K562 (cell line): Measurements from ENCODE around the gene ECSCR. TPM values are rescaled to one million over a fixed set of nuclear protein-coding genes. Genes with fewer than 3 reads are reported as not detected.

Source experiments
- ATAC-seq: fragments of 200-7000 bp; cut with Tn5 transposase; 3 replicates; pipeline ENCODE4 v1.9.1; 2020; ENCODE audit warnings: moderate library complexity
- BruUV-seq: library from RNA; stranded (reverse); fragments of 400-500 nt; replicated peaks from 2 replicates; lab custom pipeline; 2021; lab: Mats Ljungman, UMichigan
- CTCF ChIA-PET: fragments of 300-600 bp; formaldehyde crosslinking; extraction: SDS; loops from one replicate; lab custom pipeline; 2021; ENCODE audit warnings: low intra/inter-chr PET ratio; lab: Yijun Ruan, JAX
- POLR2A ChIA-PET: fragments of 300-600, 350-650 bp; sonication (Branson Sonifier 250); formaldehyde crosslinking; extraction: SDS; loops from one replicate; lab custom pipeline; 2021; ENCODE audit warnings: antibody characterized with exemption, inconsistent platforms; lab: Yijun Ruan, JAX
- DNase-seq, 4 experiments: peaks; one replicate each; pipeline versions ENCODE4 v3.0.0 to v3.0.0-alpha.2; 2011 to 2018; ENCODE audit warnings: low spot score in 3 of 4, mixed read lengths in 3 of 4; ENCODE audit errors: extremely low read depth in 1 of 4
- FAIRE-seq: peaks from 2 replicates; lab custom pipeline; 2011; peaks lifted over from hg19 to GRCh38; lab: Jason Lieb, UNC
- H2AFZ ChIP-seq: 2 replicates; pipeline ENCODE4 v1.6.0; 2011; ENCODE audit warnings: low read depth, low read length, control low read depth, inconsistent platforms
- H3K27ac ChIP-seq: fragments of 200-600 bp; 3 replicates; pipeline ENCODE4 v1.8.0; 2011; ENCODE audit warnings: low read depth, mild to moderate bottlenecking, control low read depth, inconsistent platforms, low read length, moderate library complexity, mixed read lengths; ENCODE audit errors: extremely low read depth
- H3K27me3 ChIP-seq, 2 experiments: fragments of 300-600 bp in 1 of 2; 2 replicates in 1 of 2; 3 replicates in 1 of 2; pipeline versions ENCODE4 v1.6.0 to v1.8.0; 2011; ENCODE audit warnings: inconsistent platforms in 2 of 2, low read length in 2 of 2, mild to moderate bottlenecking in 1 of 2, mixed read lengths in 1 of 2, moderate library complexity in 1 of 2; ENCODE audit not compliant: control insufficient read depth in 2 of 2, insufficient read depth in 2 of 2
- H3K36me3 ChIP-seq: fragments of 300-600 bp; 3 replicates; pipeline ENCODE4 v1.8.0; 2011; ENCODE audit warnings: mild to moderate bottlenecking, low read length, inconsistent platforms; ENCODE audit not compliant: control insufficient read depth, insufficient read depth
- H3K4me1 ChIP-seq, 2 experiments: fragments of 200-600 bp in 1 of 2; replicated peaks in 1 of 2; 2 replicates in 1 of 2; 3 replicates in 1 of 2; pipeline versions ENCODE4 v1.5.1 to v1.8.0; 2011; ENCODE audit warnings: inconsistent platforms in 2 of 2, low read length in 2 of 2, mild to moderate bottlenecking in 1 of 2, mixed read lengths in 1 of 2, moderate library complexity in 1 of 2; ENCODE audit not compliant: control insufficient read depth in 2 of 2, insufficient read depth in 2 of 2
- H3K4me2 ChIP-seq: 2 replicates; pipeline ENCODE4 v1.6.1; 2011; ENCODE audit warnings: low read length, control low read depth, inconsistent platforms, mixed read lengths; ENCODE audit not compliant: insufficient read depth
- H3K4me3 ChIP-seq: fragments of 200-600 bp; sonication (generic), shearing (Covaris generic); 2 replicates; pipeline ENCODE4 v1.5.1; 2016; ENCODE audit warnings: control low read depth, inconsistent platforms
- H3K79me2 ChIP-seq: fragments of 200-600 bp; 3 replicates; pipeline ENCODE4 v1.8.0; 2011; ENCODE audit warnings: low read length, inconsistent platforms; ENCODE audit not compliant: control insufficient read depth, insufficient read depth
- H3K9ac ChIP-seq, 2 experiments: 2 replicates each; pipeline versions ENCODE4 v1.6.0 to v1.6.1; 2011; ENCODE audit warnings: low read depth in 2 of 2, low read length in 2 of 2, control low read depth in 1 of 2, inconsistent platforms in 1 of 2, mild to moderate bottlenecking in 1 of 2, mixed read lengths in 1 of 2; ENCODE audit not compliant: insufficient read depth in 1 of 2
- H3K9me1 ChIP-seq: one replicate; pipeline ENCODE4 v1.6.0; 2011; ENCODE audit warnings: inconsistent platforms, mild to moderate bottlenecking, low read length, moderate library complexity; ENCODE audit not compliant: control insufficient read depth, insufficient read depth
- H3K9me3 ChIP-seq: replicated peaks from 2 replicates; pipeline ENCODE4 v1.5.1; 2011; ENCODE audit warnings: low read depth, low read length, inconsistent platforms; ENCODE audit not compliant: control insufficient read depth, insufficient read depth
- H4K20me1 ChIP-seq: replicated peaks from 2 replicates; pipeline ENCODE4 v1.6.1; 2011; ENCODE audit warnings: low read length, inconsistent platforms, mixed read lengths; ENCODE audit not compliant: control insufficient read depth, insufficient read depth
- NCOA6 ChIP-seq: fragments of 450-650 bp; IDR thresholded peaks from 2 replicates; pipeline ENCODE4 v1.6.1; 2017; ENCODE audit warnings: mild to moderate bottlenecking
- WGBS: fragments of 100-300 bp; shearing (Covaris generic); methylation state at CpG from one replicate; pipeline ENCODE4 v1.1.6; 2016; ENCODE audit warnings: low coverage, mixed read lengths; ENCODE audit not compliant: insufficient coverage; ENCODE audit errors: missing lambda C conversion rate; 5-methylcytosine and 5-hydroxymethylcytosine counted together
- in situ Hi-C: fragments of 300-500 bp; cut with MboI; formaldehyde crosslinking; loops from 4 replicates; pipeline ENCODE4 v1.15.0; 2018; ENCODE audit warnings: inconsistent platforms, mixed read lengths
- intact Hi-C: fragments of 100-400 bp; cut with micrococcal nuclease; formaldehyde crosslinking; loops from 2 replicates; pipeline ENCODE4 v1.14.2; 2022
- polyA plus RNA-seq, 8 experiments: library from polyadenylated mRNA; depleted of rRNA in 4 of 8; stranded (reverse) in 5 of 8; unstranded in 3 of 8; fragments of >200 nt; fragmentation: Nextera tagmentation in 2 of 8; fragmentation: Illumina TruSeq in 1 of 8; extraction: Ambion mirVana in 2 of 8; extraction: Trizol in 1 of 8; gene quantifications; 2 replicates each; pipeline versions ENCODE4 v1.2.1 to v1.2.3, GENCODE V29; 2011 to 2014; ENCODE audit warnings: inconsistent platforms in 1 of 8, missing spikeins in 1 of 8
- total RNA-seq, 7 experiments: library from RNA; depleted of rRNA in 6 of 7; stranded (reverse); fragments of >200 nt in 6 of 7; fragmentation: Illumina TruSeq in 2 of 7; extraction: Trizol in 2 of 7; gene quantifications; 2 replicates each; pipeline versions ENCODE4 v1.2.1 to v1.2.3, GENCODE V29; 2011 to 2021; ENCODE audit warnings: low replicate concordance in 1 of 7
- TF ChIP-seq, protein P1 (sequence below): sonication (generic); formaldehyde crosslinking; IDR thresholded peaks from 2 replicates; pipeline ENCODE4 v1.9.0; 2022; ENCODE audit warnings: mild to moderate bottlenecking, missing genetic modification reagents

Gene ECSCR
- total and polyA plus RNA-seq, 9 of the 15 experiments (the other 6 are each of a cell fraction or from before 2014, with no cell fraction given): 0.10 to 0.25 (median 0.13) TPM; not detected in 6

DNA sequence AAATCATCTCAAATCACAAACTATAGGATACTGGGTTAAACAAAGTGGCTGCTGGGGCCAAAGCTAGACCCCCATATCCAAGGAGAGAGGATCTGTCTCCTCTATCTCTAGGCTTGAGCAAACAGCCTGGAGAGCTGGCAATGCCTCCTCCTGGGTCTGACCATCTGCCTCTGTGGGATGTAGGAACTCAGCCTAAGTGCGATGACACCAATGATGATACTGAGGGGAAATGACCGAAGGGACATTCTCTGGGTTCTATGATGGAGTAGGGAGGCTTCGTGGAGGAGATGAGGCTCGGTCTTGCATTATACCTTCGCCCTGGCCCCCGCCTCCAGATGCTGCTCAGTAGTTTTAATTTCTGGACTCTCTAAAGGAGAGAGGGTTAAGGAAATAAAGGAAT, 49.4 kb downstream of the ECSCR start (continued):
- TF ChIP-seq, protein P1, sequence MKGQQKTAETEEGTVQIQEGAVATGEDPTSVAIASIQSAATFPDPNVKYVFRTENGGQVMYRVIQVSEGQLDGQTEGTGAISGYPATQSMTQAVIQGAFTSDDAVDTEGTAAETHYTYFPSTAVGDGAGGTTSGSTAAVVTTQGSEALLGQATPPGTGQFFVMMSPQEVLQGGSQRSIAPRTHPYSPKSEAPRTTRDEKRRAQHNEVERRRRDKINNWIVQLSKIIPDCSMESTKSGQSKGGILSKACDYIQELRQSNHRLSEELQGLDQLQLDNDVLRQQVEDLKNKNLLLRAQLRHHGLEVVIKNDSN (CRISPR knock-in tag): no peak

DNA sequence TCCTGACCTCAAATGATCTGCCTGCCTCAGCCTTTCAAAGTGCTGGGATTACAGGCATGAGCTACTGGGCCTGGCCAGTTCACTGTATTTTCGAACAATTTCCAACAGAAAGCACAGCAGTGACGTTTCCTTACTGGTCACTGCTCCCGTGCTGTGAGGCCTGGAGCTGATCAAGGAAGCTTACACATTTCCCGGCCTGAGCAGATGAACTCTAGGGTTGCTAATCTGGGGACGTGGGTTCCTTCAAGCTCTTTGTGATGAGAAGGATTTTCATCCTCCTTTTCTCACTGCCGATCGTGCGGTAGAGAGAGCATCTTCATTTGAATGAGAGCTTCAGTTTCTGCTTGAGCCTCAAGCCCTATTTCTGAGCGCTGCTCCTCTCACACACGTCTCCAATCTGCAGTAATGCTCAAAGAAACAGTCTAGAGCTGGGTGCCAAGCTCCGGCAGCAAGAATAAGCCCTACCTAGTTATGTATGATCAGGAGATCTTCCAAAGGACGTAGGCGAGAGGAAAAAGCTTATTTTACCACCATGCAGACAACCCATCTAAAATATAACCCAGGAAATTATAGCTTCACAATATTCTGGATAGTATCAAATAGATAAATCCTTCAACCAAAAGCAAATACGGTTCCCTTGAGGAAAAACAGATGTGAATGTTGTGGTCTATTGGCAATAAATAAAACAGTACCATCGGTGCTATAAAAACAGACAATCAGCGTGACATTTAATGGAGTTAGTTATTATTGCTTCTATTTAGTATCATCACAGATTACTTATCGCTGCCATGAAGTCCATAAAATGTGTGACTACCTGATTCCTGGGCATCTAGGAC, 51.3 kb downstream of the ECSCR start:
- Histone ChIP-seq H3K9me1 (no peaks in the 10 kb centered on the region), H3K4me2 (no peak overlapping the region), H3K4me1 (peaks cover 4 to 18% of the 10 kb centered on the region in 2 experiments), H3K27me3 (no peaks in the 10 kb centered on the region), H3K27ac (no peak overlapping the region), H4K20me1 (no peaks in the 10 kb centered on the region), H3K9me3 (no peaks in the 10 kb centered on the region), H3K36me3 (no peaks in the 10 kb centered on the region), H3K4me3 (no peak overlapping the region), H3K9ac (peak overlapping the region in 1 of 2 experiments; percentile 37; a peak in 1 of 4 replicates), H3K79me2 (no peaks in the 10 kb centered on the region), H2AFZ (no peak overlapping the region)
- WGBS: 35% methylated on average over 15 of the region's 17 CpGs
- intact Hi-C loops (no loop called here), in situ Hi-C loops (loop anchor here (10.0 kb wide), 1 partner anchor 354 kb away; no protein-coding TSS in a partner anchor)
- POLR2A ChIA-PET: interaction anchor here (0.6 to 1.8 kb wide), 7 partner anchors 10 to 102 kb away, joined by 3 to 5 read pairs (median 4); no protein-coding TSS in a partner anchor
- ATAC-seq (no peak), FAIRE-seq (no peak), DNase-seq (no peak)
- CTCF ChIA-PET: no interaction called here
- no peak for TF ChIP-seq NCOA6
- no TSS peak for BruUV-seq
